ENCODE results near the gene CELF6.

GRCh38 chr15:72235298-72235697 lies 84.7 kb downstream of the CELF6 start:
- TF ChIP-seq POLR2AphosphoS5 (IDR thresholded peaks at IDR 0.05; ENCODE audit: low read depth, low read length) (no peak), TAF1 (IDR thresholded peaks at IDR 0.05; ENCODE audit: borderline replicate concordance, insufficient read depth, low read length) (no peak), FOXP2 (optimal IDR thresholded peaks at IDR 0.05; ENCODE audit: borderline replicate concordance, extremely low read depth, extremely low read length, insufficient read depth) (no peak), SIN3A (IDR thresholded peaks at IDR 0.05; ENCODE audit: borderline replicate concordance, insufficient read depth, low read length) (no peak)
- TF ChIP-seq, protein P1, sequence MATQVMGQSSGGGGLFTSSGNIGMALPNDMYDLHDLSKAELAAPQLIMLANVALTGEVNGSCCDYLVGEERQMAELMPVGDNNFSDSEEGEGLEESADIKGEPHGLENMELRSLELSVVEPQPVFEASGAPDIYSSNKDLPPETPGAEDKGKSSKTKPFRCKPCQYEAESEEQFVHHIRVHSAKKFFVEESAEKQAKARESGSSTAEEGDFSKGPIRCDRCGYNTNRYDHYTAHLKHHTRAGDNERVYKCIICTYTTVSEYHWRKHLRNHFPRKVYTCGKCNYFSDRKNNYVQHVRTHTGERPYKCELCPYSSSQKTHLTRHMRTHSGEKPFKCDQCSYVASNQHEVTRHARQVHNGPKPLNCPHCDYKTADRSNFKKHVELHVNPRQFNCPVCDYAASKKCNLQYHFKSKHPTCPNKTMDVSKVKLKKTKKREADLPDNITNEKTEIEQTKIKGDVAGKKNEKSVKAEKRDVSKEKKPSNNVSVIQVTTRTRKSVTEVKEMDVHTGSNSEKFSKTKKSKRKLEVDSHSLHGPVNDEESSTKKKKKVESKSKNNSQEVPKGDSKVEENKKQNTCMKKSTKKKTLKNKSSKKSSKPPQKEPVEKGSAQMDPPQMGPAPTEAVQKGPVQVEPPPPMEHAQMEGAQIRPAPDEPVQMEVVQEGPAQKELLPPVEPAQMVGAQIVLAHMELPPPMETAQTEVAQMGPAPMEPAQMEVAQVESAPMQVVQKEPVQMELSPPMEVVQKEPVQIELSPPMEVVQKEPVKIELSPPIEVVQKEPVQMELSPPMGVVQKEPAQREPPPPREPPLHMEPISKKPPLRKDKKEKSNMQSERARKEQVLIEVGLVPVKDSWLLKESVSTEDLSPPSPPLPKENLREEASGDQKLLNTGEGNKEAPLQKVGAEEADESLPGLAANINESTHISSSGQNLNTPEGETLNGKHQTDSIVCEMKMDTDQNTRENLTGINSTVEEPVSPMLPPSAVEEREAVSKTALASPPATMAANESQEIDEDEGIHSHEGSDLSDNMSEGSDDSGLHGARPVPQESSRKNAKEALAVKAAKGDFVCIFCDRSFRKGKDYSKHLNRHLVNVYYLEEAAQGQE (IDR thresholded peaks at IDR 0.05; ENCODE audit: insufficient read depth in 1 of 2, low read depth in 2 of 2, low read length in 2 of 2): no peak
